ENCODE data around the gene BACH2. TPM values are rescaled to one million over a fixed set of nuclear protein-coding genes. Genes with fewer than 3 reads are reported as not detected.
A peak's percentile ranks its signal among the peaks of the same experiment; 100 is the strongest.

Gene BACH2
- total RNA-seq, 4 donors from 2014 or later: 4.2 to 9.8 (median 5.8) TPM

DNA sequence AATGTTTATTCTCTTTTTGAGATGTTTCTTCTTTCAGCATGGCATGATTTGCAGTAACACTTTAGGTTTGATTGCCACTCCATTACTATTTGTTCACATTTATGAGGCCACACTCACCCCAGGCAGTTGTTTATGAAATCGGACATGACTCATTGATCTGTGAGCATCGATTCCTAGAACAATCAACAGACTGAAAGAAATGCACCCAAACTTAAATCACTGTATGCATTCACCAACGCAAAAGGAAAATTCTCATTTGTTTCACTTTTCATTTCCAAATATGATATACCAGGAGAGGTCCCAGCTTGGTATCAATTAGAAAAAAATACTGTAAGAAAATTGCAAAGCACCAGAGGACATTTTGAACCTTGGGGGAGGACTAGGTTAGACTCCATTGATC lies 407.8 kb downstream of the BACH2 start:
- 82% methylated on average over 3 of the region's 3 CpGs for WGBS

DNA sequence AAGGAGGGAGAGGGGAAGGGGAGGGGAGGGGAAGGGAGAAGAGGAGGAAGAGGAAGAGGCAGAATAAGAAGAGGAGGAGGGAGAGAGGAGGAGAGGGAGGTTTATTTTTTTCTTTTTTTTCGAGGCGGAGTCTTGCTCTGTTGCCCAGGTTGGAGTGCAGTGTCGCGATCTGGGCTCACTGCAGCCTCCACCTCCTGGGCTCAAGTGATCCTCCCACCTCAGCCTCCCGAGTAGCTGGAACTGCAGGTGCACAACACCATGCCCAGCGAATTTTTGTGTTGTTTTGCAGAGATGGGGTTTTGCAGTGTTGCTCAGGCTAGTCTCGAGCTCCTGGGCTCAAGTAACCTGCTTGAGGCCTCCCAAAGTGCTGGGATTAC lies 408.5 kb downstream of the BACH2 start:
- DNase-seq (ENCODE audit: extremely low spot score): no peak
- Histone ChIP-seq H3K36me3 (no peaks in the 10 kb centered on the region), H3K9me3 (no peaks in the 10 kb centered on the region), H3K4me1 (peaks cover 0 to 7% (median 6%) of the 10 kb centered on the region in 4 donors), H3K27ac (replicated peaks in 1 of 4) (no peak overlapping the region), H3K4me3 (peak overlapping the region in 1 of 4 donors; percentile 5), H3K27me3 (peaks cover 0 to 48% (median 2%) of the 10 kb centered on the region in 4 donors)
- intact Hi-C loops (cut with DNase I): no loop called here
- WGBS: 88% methylated on average over 7 of the region's 7 CpGs
- TF ChIP-seq POLR2A (IDR thresholded peaks at IDR 0.05; ENCODE audit: low read depth) (no peak), POLR2AphosphoS5 (IDR thresholded peaks at IDR 0.05) (no peak), EP300 (IDR thresholded peaks at IDR 0.05) (no peak)
- TF ChIP-seq, protein P1, sequence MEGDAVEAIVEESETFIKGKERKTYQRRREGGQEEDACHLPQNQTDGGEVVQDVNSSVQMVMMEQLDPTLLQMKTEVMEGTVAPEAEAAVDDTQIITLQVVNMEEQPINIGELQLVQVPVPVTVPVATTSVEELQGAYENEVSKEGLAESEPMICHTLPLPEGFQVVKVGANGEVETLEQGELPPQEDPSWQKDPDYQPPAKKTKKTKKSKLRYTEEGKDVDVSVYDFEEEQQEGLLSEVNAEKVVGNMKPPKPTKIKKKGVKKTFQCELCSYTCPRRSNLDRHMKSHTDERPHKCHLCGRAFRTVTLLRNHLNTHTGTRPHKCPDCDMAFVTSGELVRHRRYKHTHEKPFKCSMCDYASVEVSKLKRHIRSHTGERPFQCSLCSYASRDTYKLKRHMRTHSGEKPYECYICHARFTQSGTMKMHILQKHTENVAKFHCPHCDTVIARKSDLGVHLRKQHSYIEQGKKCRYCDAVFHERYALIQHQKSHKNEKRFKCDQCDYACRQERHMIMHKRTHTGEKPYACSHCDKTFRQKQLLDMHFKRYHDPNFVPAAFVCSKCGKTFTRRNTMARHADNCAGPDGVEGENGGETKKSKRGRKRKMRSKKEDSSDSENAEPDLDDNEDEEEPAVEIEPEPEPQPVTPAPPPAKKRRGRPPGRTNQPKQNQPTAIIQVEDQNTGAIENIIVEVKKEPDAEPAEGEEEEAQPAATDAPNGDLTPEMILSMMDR (IDR thresholded peaks at IDR 0.05): no peak

More for the DNA sequence above, 407.8 kb downstream of the BACH2 start:
- Histone ChIP-seq H3K27ac (replicated peaks in 1 of 4) (no peak overlapping the region), H3K27me3 (peaks cover 0 to 55% (median 2%) of the 10 kb centered on the region in 4 donors), H3K36me3 (no peaks in the 10 kb centered on the region), H3K4me1 (peaks cover 0 to 7% (median 6%) of the 10 kb centered on the region in 4 donors), H3K4me3 (no peak overlapping the region), H3K9me3 (no peaks in the 10 kb centered on the region)
- intact Hi-C loops (cut with DNase I): no loop called here
- TF ChIP-seq POLR2A (IDR thresholded peaks at IDR 0.05; ENCODE audit: low read depth) (no peak), POLR2AphosphoS5 (IDR thresholded peaks at IDR 0.05) (no peak), EP300 (IDR thresholded peaks at IDR 0.05) (no peak)
- TF ChIP-seq, protein P1 (IDR thresholded peaks at IDR 0.05): no peak
- DNase-seq (ENCODE audit: extremely low spot score): no peak

DNA sequence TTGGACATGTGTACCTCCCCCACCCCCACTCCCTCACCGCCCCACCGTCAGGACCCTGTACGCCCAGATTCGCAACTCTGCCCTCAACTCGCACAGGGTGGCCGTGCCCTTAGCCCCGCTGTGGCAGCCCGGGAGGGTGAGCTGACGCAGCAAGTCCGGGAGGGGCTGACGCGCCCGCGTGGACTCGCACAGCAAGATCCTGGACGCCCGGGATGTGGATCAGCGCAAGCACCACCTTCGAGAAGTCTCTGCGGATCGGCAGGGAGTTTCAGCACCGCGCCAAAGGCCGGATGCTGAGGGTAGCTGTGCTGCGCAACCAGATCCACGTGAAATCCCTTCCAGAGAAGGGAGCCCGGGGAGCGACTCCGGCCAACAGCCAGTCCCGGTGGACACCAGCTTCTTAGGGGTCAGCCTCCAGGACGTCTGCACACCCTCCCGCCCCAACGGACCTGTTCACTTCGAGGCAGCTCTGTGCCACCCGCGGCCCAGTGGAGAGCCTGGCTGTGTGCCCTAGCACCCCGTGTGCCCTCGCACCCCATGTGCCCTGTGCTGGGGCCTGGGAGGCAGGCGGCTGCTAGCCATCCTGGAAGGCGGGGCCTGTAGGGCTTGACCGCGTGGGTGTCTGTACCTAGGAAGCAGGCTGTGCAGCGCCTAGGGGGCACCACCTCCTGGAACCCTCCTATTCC lies 409.0 kb downstream of the BACH2 start:
- H3K4me1 ChIP-seq: peaks cover 0 to 7% (median 6%) of the 10 kb centered on the region in 4 donors
- intact Hi-C loops (cut with DNase I): no loop called here
- WGBS: 42% methylated on average over 16 of the region's 43 CpGs
- peak overlapping the region in 1 of 4 donors; percentile 5 for H3K4me3 ChIP-seq
- DNase-seq (ENCODE audit: extremely low spot score): no peak
- no peaks in the 10 kb centered on the region for H3K9me3 ChIP-seq
- H3K36me3 ChIP-seq: no peaks in the 10 kb centered on the region
- H3K27me3 ChIP-seq: peaks cover 0 to 42% (median 2%) of the 10 kb centered on the region in 4 donors
- no peak overlapping the region for H3K27ac ChIP-seq (replicated peaks in 1 of 4)
- TF ChIP-seq, protein P1 (IDR thresholded peaks at IDR 0.05): no peak
- TF ChIP-seq POLR2A (IDR thresholded peaks at IDR 0.05; ENCODE audit: low read depth): no peak
- no peak for TF ChIP-seq POLR2AphosphoS5 (IDR thresholded peaks at IDR 0.05)
- TF ChIP-seq EP300 (IDR thresholded peaks at IDR 0.05): no peak

DNA sequence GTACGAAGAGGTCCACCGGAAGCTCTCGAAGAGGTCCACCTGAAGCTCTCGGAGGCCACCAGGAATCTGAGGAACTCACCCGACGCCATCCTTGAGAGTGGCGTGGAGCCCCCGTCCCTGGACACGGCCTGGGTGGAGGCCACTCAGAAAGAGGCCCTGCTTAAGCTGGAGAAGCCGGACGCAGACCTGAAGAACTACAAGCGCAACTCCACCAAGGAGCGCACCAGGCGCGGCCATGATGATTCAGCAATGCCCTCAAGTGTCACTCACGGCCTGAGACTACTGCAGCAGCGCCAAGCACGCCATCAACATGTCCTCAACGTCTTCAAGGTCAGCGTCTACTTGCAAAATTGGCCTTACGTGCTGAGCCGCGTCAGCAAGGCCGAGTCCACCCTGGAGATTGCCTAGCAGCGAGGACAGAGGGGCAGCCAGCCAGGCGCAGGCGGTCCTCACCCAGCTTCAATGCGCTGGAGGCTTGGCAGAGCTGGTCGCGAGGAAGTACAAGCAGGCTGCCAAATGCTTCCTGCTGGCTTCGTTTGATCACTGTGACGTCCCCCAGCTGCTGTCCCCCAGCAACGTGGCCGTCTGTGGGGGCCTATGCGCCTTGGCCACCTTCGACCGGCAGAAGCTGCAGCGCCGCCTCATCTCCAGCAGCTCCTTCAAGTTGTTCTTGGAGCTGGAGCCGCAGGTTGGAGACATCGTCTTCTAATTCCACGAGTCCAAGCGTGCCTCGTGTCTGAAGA lies 410.1 kb downstream of the BACH2 start:
- H3K4me1 ChIP-seq: peaks cover 0 to 7% (median 6%) of the 10 kb centered on the region in 4 donors
- peaks cover 0 to 32% (median 2%) of the 10 kb centered on the region in 4 donors for H3K27me3 ChIP-seq
- H3K36me3 ChIP-seq: no peaks in the 10 kb centered on the region
- TF ChIP-seq, protein P1 (IDR thresholded peaks at IDR 0.05): no peak
- TF ChIP-seq POLR2A (IDR thresholded peaks at IDR 0.05; ENCODE audit: low read depth) (no peak), EP300 (IDR thresholded peaks at IDR 0.05) (no peak), POLR2AphosphoS5 (IDR thresholded peaks at IDR 0.05) (no peak)
- 96% methylated on average over 23 of the region's 44 CpGs for WGBS
- no peak for DNase-seq (ENCODE audit: extremely low spot score)
- H3K9me3 ChIP-seq: no peaks in the 10 kb centered on the region
- intact Hi-C loops (cut with DNase I): no loop called here
- H3K27ac ChIP-seq (replicated peaks in 1 of 4): no peak overlapping the region
- H3K4me3 ChIP-seq: no peak overlapping the region

Small RNA genes within 50 kb of the gene (small RNA-seq; reads per million reads assigned to genes)
- 0 reads per million in 3 donors for gene MIR4464
- gene RF00019: 0 reads per million in 3 donors
- 0 reads per million in 3 donors for gene RN7SKP110
